Neural cell (in vitro differentiated cells): ENCODE measurements around the gene SLC38A3.

ENCODE experiments used
- EZH2 ChIP-seq: fragments of 200-600, 300-800 bp; shearing (Covaris generic), sonication (generic); IDR thresholded peaks from 2 replicates; pipeline ENCODE4 v1.6.1; 2014; ENCODE audit warnings: antibody characterized with exemption, low read length, borderline replicate concordance, mild to moderate bottlenecking; ENCODE audit not compliant: insufficient read depth, poor library complexity, severe bottlenecking
- TAF1 ChIP-seq: IDR thresholded peaks from 2 replicates; pipeline ENCODE4 v1.6.1; 2012; ENCODE audit warnings: low read depth
- TF ChIP-seq, protein P1 (sequence below): fragments of 450-650 bp; IDR thresholded peaks from 2 replicates; pipeline ENCODE4 v1.5.1; 2014; ENCODE audit warnings: antibody characterized with exemption, mild to moderate bottlenecking, moderate library complexity; ENCODE audit not compliant: poor library complexity, severe bottlenecking

- TF ChIP-seq TAF1, result no peak
- TF ChIP-seq, protein P1, sequence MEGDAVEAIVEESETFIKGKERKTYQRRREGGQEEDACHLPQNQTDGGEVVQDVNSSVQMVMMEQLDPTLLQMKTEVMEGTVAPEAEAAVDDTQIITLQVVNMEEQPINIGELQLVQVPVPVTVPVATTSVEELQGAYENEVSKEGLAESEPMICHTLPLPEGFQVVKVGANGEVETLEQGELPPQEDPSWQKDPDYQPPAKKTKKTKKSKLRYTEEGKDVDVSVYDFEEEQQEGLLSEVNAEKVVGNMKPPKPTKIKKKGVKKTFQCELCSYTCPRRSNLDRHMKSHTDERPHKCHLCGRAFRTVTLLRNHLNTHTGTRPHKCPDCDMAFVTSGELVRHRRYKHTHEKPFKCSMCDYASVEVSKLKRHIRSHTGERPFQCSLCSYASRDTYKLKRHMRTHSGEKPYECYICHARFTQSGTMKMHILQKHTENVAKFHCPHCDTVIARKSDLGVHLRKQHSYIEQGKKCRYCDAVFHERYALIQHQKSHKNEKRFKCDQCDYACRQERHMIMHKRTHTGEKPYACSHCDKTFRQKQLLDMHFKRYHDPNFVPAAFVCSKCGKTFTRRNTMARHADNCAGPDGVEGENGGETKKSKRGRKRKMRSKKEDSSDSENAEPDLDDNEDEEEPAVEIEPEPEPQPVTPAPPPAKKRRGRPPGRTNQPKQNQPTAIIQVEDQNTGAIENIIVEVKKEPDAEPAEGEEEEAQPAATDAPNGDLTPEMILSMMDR, result no peak
- no peak for TF ChIP-seq EZH2
These were observed 33.4 kb upstream of the SLC38A3 start for GRCh38 chr3:50171540-50172301.
